Right ventricle myocardium superior (tissue), 1 donor: ENCODE results near the gene UNC13B. TPM values are rescaled to one million over a fixed set of nuclear protein-coding genes. Genes with fewer than 3 reads are reported as not detected.
A peak's percentile ranks its signal among the peaks of the same experiment; 100 is the strongest.

Experiments
- ATAC-seq: fragments of 200-7000 bp; cut with Tn5 transposase; one replicate; pipeline ENCODE4 v1.9.1; 2020; ENCODE audit warnings: mild to moderate bottlenecking; ENCODE audit not compliant: poor library complexity
- DNase-seq: peaks from one replicate; pipeline ENCODE4 v3.0.0-alpha.2; 2020
- intact Hi-C: fragments of 100-400 bp; cut with DNase I; formaldehyde crosslinking; loops from one replicate; pipeline ENCODE4 v1.11.2; 2022
- total RNA-seq: library from RNA; stranded (reverse); fragmentation: NEBNext Ultra II Directional; extraction: Animal tissue kit (Norgen Biotek cat#: 25700); gene quantifications from one replicate; pipeline ENCODE4 v1.2.1, GENCODE V29; 2021
- donor health status: DM: no; HTN: yes; CAD: no; lungs with severe emphysema.

Gene UNC13B
- total RNA-seq, 1 donor from 2014 or later: 20.9 TPM

DNA sequence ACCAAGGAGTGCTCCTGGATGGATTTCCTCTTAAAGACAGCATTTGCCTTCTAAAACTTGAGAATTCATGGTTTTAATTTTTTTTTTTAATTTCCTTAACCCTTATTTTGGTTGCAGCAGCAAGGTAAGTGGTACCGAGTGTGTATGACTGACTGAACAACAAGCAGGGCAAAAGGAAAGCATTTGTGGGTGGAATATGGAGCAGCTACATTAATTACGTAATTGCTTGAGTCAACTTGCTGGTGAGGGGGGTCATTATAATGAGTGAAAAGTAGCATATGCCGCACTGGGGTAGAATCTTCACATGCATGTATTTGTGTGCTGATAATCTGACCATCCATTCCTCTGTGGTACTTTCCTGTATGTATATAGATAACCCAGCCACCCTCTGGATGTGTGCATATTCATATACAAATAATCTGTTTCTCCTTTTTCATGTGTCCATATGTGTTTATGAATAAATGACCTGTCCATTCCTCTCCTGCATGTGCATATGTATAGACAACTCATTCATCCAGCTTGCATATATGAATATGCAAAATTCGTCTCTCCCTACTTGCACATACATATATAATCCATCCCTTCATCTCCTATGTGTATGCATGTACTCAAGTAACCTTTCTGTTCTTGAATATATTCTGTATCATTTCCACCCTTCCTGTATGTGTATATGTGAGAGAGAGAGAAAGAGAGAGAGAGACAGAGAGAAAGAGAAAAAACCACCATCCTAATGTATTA, 180.6 kb downstream of the UNC13B start:
- DNase-seq: no peak
- no peak for ATAC-seq
- intact Hi-C loops: no loop called here

DNA sequence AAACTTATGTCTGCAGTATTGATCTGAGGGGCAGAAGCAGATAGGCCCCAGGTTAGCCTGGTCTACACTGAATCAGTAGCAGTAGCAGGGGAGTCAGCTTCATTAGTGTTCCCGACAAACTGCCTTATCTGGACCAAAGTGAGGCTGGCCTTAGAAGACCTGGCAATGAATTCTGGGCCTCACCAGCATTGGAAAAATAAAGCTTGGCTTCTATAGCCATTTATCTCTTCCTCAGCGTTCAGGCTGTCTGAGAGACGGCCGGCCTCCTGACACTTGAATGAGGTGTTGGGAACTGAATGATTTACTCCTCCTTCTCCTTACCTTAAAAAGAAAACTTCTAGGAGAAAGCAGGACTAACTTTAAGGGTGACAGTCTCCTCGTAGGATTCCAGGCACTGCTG, 186.3 kb downstream of the UNC13B start:
- intact Hi-C loops: no loop called here
- no peak for DNase-seq
- peak; percentile 30 for ATAC-seq

DNA sequence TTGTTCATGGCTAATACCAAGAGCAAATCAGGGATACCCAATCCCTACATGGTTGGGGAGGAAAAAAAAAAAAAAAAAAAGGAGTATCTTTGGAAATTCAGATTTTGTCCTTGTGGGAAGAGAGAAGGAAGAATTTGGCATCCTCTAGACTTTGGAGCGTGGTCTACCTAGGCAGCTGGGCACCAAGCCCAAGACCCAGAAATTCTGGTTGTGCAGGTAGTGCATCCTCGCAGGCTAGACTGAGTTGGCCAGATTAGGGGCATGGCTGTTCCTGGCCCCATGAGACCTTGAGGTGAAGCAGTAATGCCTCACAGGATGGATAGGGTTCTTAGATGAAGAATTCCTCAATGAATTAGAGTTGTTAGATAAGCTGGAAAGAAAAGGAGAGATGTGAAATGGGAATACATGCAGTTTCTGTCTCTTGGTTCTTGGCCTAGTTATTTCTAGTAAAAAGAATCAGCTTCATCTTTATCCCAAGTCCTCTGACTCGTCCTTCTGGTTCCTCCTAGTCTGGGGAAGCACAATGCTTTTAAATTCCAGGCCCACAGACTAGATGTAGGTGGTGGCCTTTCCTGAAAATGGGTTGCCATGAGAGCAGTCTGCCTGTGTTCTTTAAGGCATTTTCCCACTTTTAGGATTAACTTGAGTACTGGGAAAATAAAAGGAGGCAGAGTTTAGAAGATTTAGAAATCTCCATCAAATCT, 187.6 kb downstream of the UNC13B start:
- no peak for ATAC-seq
- intact Hi-C loops: no loop called here
- DNase-seq: no peak

DNA sequence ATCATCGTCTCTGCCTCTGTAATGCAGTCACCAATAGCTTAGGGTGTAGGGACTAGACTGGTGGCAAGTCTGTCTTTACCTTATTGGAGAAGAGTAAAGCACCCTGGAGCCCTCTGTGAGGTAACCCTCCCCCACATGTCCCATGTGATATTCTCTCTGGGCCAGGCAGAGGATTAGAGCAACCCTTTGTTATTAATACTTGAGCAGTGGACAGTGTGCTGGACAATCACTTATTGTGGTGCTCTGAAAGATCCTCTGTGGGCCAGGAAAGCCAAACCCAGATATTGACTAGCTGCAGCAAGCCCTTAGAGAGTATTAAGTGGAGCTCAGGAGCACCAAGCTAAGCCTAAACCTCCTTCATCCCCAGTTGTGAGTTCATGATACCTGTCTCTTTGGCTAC, 188.4 kb downstream of the UNC13B start:
- ATAC-seq: no peak
- intact Hi-C loops: no loop called here
- no peak for DNase-seq

DNA sequence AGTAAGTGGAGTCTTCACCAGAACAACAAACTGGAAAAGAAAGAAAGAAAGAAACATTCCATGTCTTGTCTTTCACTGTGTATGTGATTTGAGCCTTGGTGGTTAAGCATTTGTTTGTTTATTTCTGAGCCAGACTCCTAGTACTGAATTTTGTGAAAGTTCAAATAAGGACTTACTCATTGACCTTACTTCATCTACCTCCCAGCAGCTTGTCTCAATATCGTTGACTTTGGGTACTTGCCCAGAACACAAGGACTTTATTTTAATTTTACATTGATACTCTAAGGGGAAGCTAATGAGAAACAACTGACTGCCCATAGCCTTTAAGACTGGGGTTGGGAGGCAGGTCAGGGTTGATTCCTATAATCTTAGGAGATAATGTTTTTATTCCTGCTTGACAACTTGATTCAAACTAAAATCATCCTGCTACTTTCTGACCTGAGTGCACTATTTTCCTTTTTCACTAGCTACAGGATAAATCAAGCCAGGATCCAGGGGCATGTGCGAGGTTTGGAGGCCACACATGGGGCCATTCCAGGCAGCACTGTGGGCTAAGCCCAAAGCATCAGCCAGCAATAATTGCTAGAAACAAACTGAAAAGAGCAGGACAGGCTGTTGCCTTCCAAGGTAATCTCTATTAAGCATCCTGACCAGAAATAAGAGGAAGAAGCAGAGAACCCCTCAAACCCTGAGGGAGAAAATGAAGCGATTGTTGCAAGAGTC, 189.2 kb downstream of the UNC13B start:
- DNase-seq (no peak), ATAC-seq (peak; percentile 79)
- intact Hi-C loops: no loop called here

DNA sequence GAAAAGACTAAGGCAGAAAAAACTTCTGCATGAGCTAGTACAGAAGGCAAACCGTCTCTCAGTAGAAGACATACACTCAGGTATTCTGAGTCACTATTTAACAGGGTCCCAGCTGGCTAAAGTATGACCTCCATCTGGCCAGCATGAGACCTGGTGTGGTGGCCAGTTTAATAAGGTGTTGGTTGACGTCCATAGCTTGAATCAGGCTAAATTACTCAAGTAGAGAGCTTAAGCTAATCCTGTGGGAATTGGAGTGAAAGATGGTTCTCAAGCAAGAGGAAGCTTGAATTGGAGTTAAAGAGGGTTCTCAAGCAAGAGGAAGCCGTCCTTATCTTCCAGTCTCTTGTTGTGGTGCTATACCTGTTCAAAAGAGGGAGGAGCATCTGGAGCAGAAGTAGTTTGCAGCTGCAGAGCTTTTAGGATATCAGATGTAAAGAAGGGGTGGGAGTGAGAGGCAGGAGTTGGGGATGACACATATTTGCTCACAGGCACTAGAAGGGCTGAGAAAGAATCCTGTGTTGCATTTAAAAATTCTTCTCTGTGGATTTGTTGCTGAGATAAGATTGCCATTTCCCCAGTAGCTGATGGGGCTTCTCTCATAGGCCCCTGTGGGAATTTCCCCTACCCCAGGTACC, 192.0 kb downstream of the UNC13B start:
- DNase-seq (no peak), ATAC-seq (no peak)
- intact Hi-C loops: no loop called here

DNA sequence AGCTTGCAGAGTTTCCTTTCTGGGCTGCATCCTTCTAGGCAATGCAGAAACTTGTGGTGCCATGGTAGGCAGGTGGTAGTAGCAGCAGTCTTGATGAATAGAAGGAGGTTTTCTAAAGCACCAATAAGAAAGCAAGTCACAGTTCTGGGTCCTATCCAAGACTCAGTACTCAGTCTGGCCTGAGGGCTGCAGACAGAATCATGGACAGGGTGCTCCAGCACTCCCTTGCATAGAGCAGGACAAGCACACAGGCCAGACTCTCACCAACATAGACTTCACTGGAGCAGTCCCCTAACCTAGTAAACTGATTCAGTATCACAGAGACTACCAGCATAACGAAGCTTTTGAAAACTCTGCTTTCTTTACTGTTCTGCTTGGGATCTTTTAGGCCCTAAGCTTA, 194.1 kb downstream of the UNC13B start:
- ATAC-seq (no peak), DNase-seq (no peak)
- intact Hi-C loops: no loop called here

DNA sequence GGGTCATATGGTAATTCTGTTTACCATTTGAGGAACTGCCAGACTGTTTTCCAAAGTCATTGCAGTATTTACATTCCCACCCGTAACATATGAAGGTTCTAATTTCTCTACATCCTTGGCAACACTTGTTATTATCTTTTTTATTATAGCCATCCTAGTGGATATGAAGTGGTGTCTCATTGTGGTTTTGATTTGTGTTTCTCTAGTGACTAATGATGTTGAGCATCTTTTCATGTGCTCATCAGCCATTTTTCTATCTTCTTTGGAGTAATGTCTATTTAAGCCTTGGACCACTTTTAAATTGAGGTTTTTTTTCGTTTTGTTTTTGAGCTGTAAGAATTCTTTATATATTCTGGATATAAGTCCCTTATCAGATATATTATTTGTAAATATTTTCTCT, 195.3 kb downstream of the UNC13B start:
- no peak for ATAC-seq
- intact Hi-C loops: no loop called here
- no peak for DNase-seq

DNA sequence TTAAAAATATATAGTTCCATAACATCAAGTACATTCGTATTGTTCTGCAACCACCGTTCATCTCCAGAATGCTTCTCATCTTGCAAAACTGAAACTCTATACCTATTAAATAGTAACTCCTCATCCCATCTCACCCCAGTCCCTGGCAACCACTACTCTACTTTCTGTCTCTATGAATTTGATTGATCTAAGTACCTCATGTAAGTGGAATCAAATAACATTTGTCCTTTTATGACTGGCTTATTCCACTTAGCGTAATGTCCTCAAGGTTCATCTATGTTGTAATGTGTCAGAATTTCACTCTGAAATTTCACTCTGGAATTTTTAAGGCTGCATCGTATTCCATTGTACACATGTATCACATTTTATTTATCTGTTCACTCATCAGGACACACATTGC, 196.0 kb downstream of the UNC13B start:
- DNase-seq: no peak
- intact Hi-C loops: no loop called here
- ATAC-seq: no peak

DNA sequence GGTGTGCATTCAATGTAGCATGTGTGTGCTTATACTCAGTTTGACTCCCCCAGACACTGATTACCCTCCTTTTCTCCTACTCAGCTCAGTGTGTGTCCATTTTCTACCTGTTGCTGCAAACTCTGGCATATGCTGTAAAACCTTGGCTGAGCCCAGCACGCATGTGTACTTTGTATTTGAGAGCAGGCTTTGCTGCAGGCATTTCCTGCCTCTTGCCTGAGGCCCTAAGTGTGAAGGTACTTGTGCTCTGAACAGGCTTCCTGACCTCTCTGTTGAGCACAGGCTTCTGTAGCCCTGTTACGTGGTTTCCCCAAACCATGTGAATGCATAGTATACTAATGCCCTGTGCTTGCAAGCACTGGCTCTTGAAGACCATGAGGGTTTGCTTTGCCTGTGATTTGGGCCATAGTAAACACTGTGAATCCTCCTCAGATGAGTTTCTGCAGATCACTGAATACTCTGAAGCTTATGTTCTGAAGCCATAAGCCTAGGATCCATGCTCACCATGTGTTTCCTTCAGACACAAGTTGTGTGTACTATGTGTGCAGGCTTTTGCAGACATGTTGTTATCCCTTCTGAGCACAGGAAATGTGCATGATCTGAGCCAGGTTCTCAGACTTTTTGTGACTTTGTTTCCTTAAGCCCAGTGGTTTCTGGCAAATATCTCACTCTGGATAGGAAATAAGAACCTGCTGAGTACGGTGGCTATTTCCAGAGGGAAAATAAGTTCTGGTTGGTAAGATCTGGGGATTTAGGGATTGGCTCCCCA, 203.2 kb downstream of the UNC13B start:
- no peak for ATAC-seq
- intact Hi-C loops: no loop called here
- DNase-seq: no peak

DNA sequence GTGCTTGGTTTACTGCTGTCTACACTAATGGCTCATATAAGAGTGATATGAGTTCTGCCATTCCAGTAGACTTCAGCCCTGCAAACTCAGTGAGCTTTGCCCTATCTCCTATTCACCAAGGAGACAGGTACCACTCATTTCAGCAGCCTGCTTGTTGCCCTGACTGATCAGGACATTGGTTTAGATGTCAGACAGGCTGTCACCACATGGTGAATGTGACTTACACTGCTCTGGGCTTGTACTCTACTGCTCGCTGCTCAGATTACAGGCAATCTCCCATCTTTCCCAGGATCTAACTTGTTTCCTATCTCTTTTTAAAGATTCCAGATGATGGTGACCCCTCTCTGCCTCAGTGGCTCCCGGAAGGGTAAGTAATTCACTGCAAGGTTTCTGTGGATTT, 204.8 kb downstream of the UNC13B start:
- no peak for ATAC-seq
- DNase-seq: no peak
- intact Hi-C loops: no loop called here

DNA sequence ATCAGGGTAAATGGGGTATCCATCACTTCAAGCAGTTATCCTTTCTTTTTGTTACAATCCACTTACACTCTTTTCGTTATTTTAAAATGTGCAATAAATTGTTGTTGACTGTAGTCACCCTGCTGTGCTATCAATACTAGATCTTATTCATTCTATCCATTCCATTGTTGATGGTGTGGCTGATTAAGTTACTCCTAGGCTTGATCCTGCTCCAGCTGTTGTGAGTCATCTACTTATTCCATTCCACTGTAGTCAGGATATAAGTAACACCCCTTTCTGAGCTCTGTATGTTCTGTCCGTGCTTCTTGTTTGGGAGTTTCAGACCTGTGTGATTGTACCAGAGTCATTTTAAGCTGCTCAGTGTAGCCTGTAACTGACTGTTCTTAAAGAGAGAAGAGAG, 205.6 kb downstream of the UNC13B start:
- intact Hi-C loops: no loop called here
- ATAC-seq (no peak), DNase-seq (no peak)

DNA sequence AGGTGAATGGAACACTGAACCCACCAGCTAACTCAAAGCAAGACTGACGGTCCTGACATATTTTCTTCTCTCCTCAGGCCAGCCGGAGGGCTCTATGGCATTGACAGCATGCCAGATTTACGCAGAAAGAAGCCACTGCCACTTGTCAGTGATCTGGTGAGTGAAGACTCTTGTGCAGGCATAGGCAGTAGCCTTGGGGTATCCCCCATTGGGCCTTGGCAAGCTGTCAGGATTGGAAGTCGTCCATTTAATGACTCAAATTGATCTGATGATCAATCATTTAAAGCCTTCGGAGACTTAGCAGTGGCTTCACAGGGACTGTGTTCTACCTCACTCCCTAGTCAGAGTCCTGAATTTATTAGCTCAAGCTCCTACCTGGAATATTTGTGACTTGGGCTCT, 208.4 kb downstream of the UNC13B start:
- no peak for DNase-seq
- ATAC-seq: no peak
- intact Hi-C loops: no loop called here

DNA sequence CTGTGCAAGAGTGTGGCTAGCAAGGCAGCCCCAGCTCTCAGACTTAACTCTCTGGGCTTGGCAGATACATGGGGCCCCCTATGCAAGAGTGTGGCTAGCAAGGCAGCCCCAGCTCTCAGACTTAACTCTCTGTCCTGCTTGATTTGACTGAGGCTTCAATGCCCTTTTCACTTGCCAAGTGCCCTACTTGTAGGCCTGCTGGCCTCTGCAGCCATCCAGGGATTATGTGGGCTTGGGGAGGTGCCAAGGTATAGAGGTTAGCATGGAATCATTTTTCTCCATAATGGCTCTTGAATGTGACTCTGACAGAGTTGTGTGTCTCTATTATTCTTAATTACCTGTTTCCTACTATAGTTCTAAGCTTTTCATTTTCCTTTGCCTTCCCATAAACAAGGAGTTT, 212.6 kb downstream of the UNC13B start:
- intact Hi-C loops: no loop called here
- ATAC-seq (no peak), DNase-seq (no peak)

DNA sequence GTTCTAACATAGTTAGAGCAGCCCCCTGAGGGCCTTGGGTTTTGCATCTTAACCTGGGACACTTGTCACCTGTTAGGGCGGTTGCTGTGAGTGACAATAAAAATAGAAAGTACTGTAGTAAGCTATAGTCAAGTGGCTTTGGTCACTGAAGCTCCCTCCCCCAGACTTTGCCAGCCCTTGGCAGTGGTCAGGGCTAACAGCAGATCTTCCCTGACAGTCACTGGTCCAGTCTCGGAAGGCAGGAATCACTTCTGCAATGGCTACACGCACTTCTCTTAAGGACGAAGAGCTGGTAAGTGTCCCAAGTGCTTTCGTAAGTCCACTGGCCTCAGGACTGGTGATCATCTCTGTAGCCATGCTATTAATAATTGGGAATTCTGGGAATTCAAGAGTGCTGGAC, 213.1 kb downstream of the UNC13B start:
- ATAC-seq (peak; percentile 60), DNase-seq (no peak)
- intact Hi-C loops: no loop called here

DNA sequence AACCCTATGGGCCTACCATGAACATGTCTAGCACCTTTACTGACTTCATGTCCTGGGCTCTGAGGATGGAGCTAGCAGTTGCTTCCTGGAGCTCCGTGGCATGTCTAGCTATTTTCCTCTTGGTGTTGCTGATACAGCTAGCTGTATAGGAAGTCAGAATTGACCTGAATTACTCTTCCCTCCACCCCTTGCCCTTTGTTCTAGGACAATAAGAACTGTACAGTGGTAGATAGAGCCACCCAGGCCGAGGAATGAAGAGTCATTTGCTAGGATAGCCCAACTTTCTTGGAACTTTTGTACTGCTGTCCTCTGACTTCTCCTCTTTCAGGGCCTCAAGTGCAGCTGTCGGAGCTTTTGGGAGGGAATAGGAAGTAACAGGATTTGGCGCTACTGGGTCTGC, 218.2 kb downstream of the UNC13B start:
- DNase-seq (no peak), ATAC-seq (no peak)
- intact Hi-C loops: no loop called here

DNA sequence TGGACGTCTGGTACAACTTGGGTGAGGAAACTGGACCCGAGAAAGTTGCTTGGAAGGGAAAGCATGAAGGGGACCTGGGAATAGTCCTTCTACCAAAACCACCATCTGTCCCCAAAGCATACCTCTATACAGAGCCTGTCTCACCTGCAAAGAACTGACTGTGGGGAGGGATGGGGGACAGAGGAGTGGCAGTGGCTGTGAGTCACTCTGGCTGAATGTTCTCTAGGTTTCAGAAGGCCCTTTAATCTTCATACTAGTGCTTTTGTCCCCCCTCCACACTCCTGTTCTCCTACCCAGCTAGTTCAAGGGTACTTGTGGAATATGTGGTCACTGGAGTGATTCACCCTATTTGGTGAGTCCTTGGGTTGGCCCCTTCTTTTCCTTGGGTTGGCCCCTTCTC, 218.8 kb downstream of the UNC13B start:
- DNase-seq: no peak
- intact Hi-C loops: no loop called here
- ATAC-seq: no peak

DNA sequence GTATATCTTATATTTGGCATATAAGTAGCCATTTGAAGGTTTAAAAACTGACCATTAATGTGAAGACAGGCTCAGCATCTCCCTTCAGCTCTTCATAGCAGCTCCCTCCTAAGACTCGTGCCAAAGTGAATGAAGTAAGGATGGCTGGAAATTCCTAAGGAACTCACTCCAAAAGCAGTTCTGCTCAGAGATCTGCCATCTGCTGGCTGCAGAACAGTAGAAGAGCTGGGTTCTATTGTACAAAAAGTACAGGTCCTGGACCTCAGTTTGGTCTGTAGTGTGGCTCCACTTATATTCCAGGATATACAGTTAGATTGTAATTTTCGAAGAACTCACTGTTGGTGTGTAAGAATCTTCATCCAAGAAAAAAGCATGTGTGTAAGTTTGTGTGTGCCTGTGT, 223.2 kb downstream of the UNC13B start:
- intact Hi-C loops: no loop called here
- no peak for DNase-seq
- ATAC-seq: no peak
